K562 (cell line): ENCODE measurements around the gene TPRG1L. TPM values are rescaled to one million over a fixed set of nuclear protein-coding genes. Genes with fewer than 3 reads are reported as not detected.

Experiments used
- ATAC-seq: fragments of 200-7000 bp; cut with Tn5 transposase; 3 replicates; pipeline ENCODE4 v1.9.1; 2020; ENCODE audit warnings: moderate library complexity
- BruUV-seq: library from RNA; stranded (reverse); fragments of 400-500 nt; replicated peaks from 2 replicates; lab custom pipeline; 2021; lab: Mats Ljungman, UMichigan
- CTCF ChIA-PET: fragments of 300-600 bp; formaldehyde crosslinking; extraction: SDS; loops from one replicate; lab custom pipeline; 2021; ENCODE audit warnings: low intra/inter-chr PET ratio; lab: Yijun Ruan, JAX
- POLR2A ChIA-PET: fragments of 300-600, 350-650 bp; sonication (Branson Sonifier 250); formaldehyde crosslinking; extraction: SDS; loops from one replicate; lab custom pipeline; 2021; ENCODE audit warnings: antibody characterized with exemption, inconsistent platforms; lab: Yijun Ruan, JAX
- DNase-seq, 4 experiments: peaks; one replicate each; pipeline versions ENCODE4 v3.0.0 to v3.0.0-alpha.2; 2011 to 2018; ENCODE audit warnings: low spot score in 3 of 4, mixed read lengths in 3 of 4; ENCODE audit errors: extremely low read depth in 1 of 4
- FAIRE-seq: peaks from 2 replicates; lab custom pipeline; 2011; peaks lifted over from hg19 to GRCh38; lab: Jason Lieb, UNC
- H2AFZ ChIP-seq: 2 replicates; pipeline ENCODE4 v1.6.0; 2011; ENCODE audit warnings: low read depth, low read length, control low read depth, inconsistent platforms
- H3K27ac ChIP-seq: fragments of 200-600 bp; 3 replicates; pipeline ENCODE4 v1.8.0; 2011; ENCODE audit warnings: low read depth, mild to moderate bottlenecking, control low read depth, inconsistent platforms, low read length, moderate library complexity, mixed read lengths; ENCODE audit errors: extremely low read depth
- H3K27me3 ChIP-seq, 2 experiments: fragments of 300-600 bp in 1 of 2; 2 replicates in 1 of 2; 3 replicates in 1 of 2; pipeline versions ENCODE4 v1.6.0 to v1.8.0; 2011; ENCODE audit warnings: inconsistent platforms in 2 of 2, low read length in 2 of 2, mild to moderate bottlenecking in 1 of 2, mixed read lengths in 1 of 2, moderate library complexity in 1 of 2; ENCODE audit not compliant: control insufficient read depth in 2 of 2, insufficient read depth in 2 of 2
- H3K36me3 ChIP-seq: fragments of 300-600 bp; 3 replicates; pipeline ENCODE4 v1.8.0; 2011; ENCODE audit warnings: mild to moderate bottlenecking, low read length, inconsistent platforms; ENCODE audit not compliant: control insufficient read depth, insufficient read depth
- H3K4me1 ChIP-seq, 2 experiments: fragments of 200-600 bp in 1 of 2; replicated peaks in 1 of 2; 2 replicates in 1 of 2; 3 replicates in 1 of 2; pipeline versions ENCODE4 v1.5.1 to v1.8.0; 2011; ENCODE audit warnings: inconsistent platforms in 2 of 2, low read length in 2 of 2, mild to moderate bottlenecking in 1 of 2, mixed read lengths in 1 of 2, moderate library complexity in 1 of 2; ENCODE audit not compliant: control insufficient read depth in 2 of 2, insufficient read depth in 2 of 2
- H3K4me2 ChIP-seq: 2 replicates; pipeline ENCODE4 v1.6.1; 2011; ENCODE audit warnings: low read length, control low read depth, inconsistent platforms, mixed read lengths; ENCODE audit not compliant: insufficient read depth
- H3K4me3 ChIP-seq: fragments of 200-600 bp; sonication (generic), shearing (Covaris generic); 2 replicates; pipeline ENCODE4 v1.5.1; 2016; ENCODE audit warnings: control low read depth, inconsistent platforms
- H3K79me2 ChIP-seq: fragments of 200-600 bp; 3 replicates; pipeline ENCODE4 v1.8.0; 2011; ENCODE audit warnings: low read length, inconsistent platforms; ENCODE audit not compliant: control insufficient read depth, insufficient read depth
- H3K9ac ChIP-seq, 2 experiments: 2 replicates each; pipeline versions ENCODE4 v1.6.0 to v1.6.1; 2011; ENCODE audit warnings: low read depth in 2 of 2, low read length in 2 of 2, control low read depth in 1 of 2, inconsistent platforms in 1 of 2, mild to moderate bottlenecking in 1 of 2, mixed read lengths in 1 of 2; ENCODE audit not compliant: insufficient read depth in 1 of 2
- H3K9me1 ChIP-seq: one replicate; pipeline ENCODE4 v1.6.0; 2011; ENCODE audit warnings: inconsistent platforms, mild to moderate bottlenecking, low read length, moderate library complexity; ENCODE audit not compliant: control insufficient read depth, insufficient read depth
- H3K9me3 ChIP-seq: replicated peaks from 2 replicates; pipeline ENCODE4 v1.5.1; 2011; ENCODE audit warnings: low read depth, low read length, inconsistent platforms; ENCODE audit not compliant: control insufficient read depth, insufficient read depth
- H4K20me1 ChIP-seq: replicated peaks from 2 replicates; pipeline ENCODE4 v1.6.1; 2011; ENCODE audit warnings: low read length, inconsistent platforms, mixed read lengths; ENCODE audit not compliant: control insufficient read depth, insufficient read depth
- CTCF ChIP-seq, 3 experiments: IDR thresholded peaks in 2 of 3; conservative IDR thresholded peaks in 1 of 3; 2 replicates each; pipeline ENCODE4 v1.5.1; 2011 to 2012; ENCODE audit warnings: low read length in 3 of 3, mild to moderate bottlenecking in 3 of 3, control low read depth in 2 of 3, improper control_type of control experiment in 1 of 3, inconsistent platforms in 1 of 3, low read depth in 1 of 3, mixed read lengths in 1 of 3, moderate library complexity in 1 of 3; ENCODE audit not compliant: insufficient read depth in 2 of 3
- FOS ChIP-seq: IDR thresholded peaks from 3 replicates; pipeline ENCODE4 v1.6.1; 2011; ENCODE audit not compliant: insufficient read length; ENCODE audit errors: extremely low read depth
- IRF9 ChIP-seq: fragments of 450-650 bp; IDR thresholded peaks from 2 replicates; pipeline ENCODE4 v1.6.1; 2016; ENCODE audit warnings: missing biosample characterization, missing genetic modification characterization
- SIX5 ChIP-seq, 2 experiments: IDR thresholded peaks; 2 replicates each; pipeline ENCODE4 v1.6.1; 2011; ENCODE audit warnings: low read length in 2 of 2, borderline replicate concordance in 1 of 2, low read depth in 1 of 2, mild to moderate bottlenecking in 1 of 2, moderate library complexity in 1 of 2; ENCODE audit not compliant: insufficient read depth in 1 of 2
- SMARCA4 ChIP-seq: fragments of 450-650 bp; IDR thresholded peaks from 2 replicates; pipeline ENCODE4 v1.6.1; 2016
- U2AF2 ChIP-seq: fragments of 200-400 bp; formaldehyde crosslinking; optimal IDR thresholded peaks from 2 replicates; pipeline ENCODE3; 2017; ENCODE audit warnings: low read depth, mild to moderate bottlenecking, low read length
- ZNF561 ChIP-seq: fragments of 450-650 bp; formaldehyde crosslinking; conservative IDR thresholded peaks from 2 replicates; pipeline ENCODE4 v1.4.0; 2020; ENCODE audit warnings: mild to moderate bottlenecking, moderate library complexity
- WGBS: fragments of 100-300 bp; shearing (Covaris generic); methylation state at CpG from one replicate; pipeline ENCODE4 v1.1.6; 2016; ENCODE audit warnings: low coverage, mixed read lengths; ENCODE audit not compliant: insufficient coverage; ENCODE audit errors: missing lambda C conversion rate; 5-methylcytosine and 5-hydroxymethylcytosine counted together
- in situ Hi-C: fragments of 300-500 bp; cut with MboI; formaldehyde crosslinking; loops from 4 replicates; pipeline ENCODE4 v1.15.0; 2018; ENCODE audit warnings: inconsistent platforms, mixed read lengths
- intact Hi-C: fragments of 100-400 bp; cut with micrococcal nuclease; formaldehyde crosslinking; loops from 2 replicates; pipeline ENCODE4 v1.14.2; 2022
- polyA plus RNA-seq, 8 experiments: library from polyadenylated mRNA; depleted of rRNA in 4 of 8; stranded (reverse) in 5 of 8; unstranded in 3 of 8; fragments of >200 nt; fragmentation: Nextera tagmentation in 2 of 8; fragmentation: Illumina TruSeq in 1 of 8; extraction: Ambion mirVana in 2 of 8; extraction: Trizol in 1 of 8; gene quantifications; 2 replicates each; pipeline versions ENCODE4 v1.2.1 to v1.2.3, GENCODE V29; 2011 to 2014; ENCODE audit warnings: inconsistent platforms in 1 of 8, missing spikeins in 1 of 8
- total RNA-seq, 7 experiments: library from RNA; depleted of rRNA in 6 of 7; stranded (reverse); fragments of >200 nt in 6 of 7; fragmentation: Illumina TruSeq in 2 of 7; extraction: Trizol in 2 of 7; gene quantifications; 2 replicates each; pipeline versions ENCODE4 v1.2.1 to v1.2.3, GENCODE V29; 2011 to 2021; ENCODE audit warnings: low replicate concordance in 1 of 7
- TF ChIP-seq, protein P1 (sequence below): IDR thresholded peaks from 2 replicates; pipeline ENCODE4 v1.6.1; 2011; ENCODE audit not compliant: insufficient read length; ENCODE audit errors: extremely low read depth
- TF ChIP-seq, protein P2 (sequence below), 2 experiments: fragments of 450-650 bp; formaldehyde crosslinking in 1 of 2; IDR thresholded peaks; 2 replicates each; pipeline versions ENCODE4 v1.4.0 to v1.6.1; 2014 to 2020; ENCODE audit warnings: mild to moderate bottlenecking in 2 of 2, borderline replicate concordance in 1 of 2, low read depth in 1 of 2

Gene TPRG1L
- total and polyA plus RNA-seq, 9 of the 15 experiments (the other 6 are each of a cell fraction or from before 2014, with no cell fraction given) = 1.6 to 11.0 (median 6.2) TPM

- Histone ChIP-seq H3K9me3 (no peaks in the 10 kb centered on the region), H3K4me3 (no peak overlapping the region), H2AFZ (no peak overlapping the region), H3K4me2 (no peak overlapping the region), H3K9me1 (peaks cover 4% of the 10 kb centered on the region), H3K27ac (no peak overlapping the region), H3K79me2 (no peaks in the 10 kb centered on the region), H4K20me1 (peaks cover 51% of the 10 kb centered on the region), H3K4me1 (peaks cover 3 to 50% of the 10 kb centered on the region in 2 experiments; a peak in 3 of 5 replicates), H3K9ac (no peak overlapping the region), H3K36me3 (no peaks in the 10 kb centered on the region), H3K27me3 (peaks cover 45 to 66% of the 10 kb centered on the region in 2 experiments; a peak in 4 of 5 replicates)
- BruUV-seq = no TSS peak
- intact Hi-C loops (no loop called here), in situ Hi-C loops (no loop called here)
- WGBS = 15% methylated on average over 13 of the region's 14 CpGs
- no peak for FAIRE-seq
- CTCF ChIA-PET = no interaction called here
- POLR2A ChIA-PET = interaction anchor here (0.5 to 2.4 kb wide), 5 partner anchors 8 to 1823 kb away, joined by 3 to 7 read pairs (median 4); no protein-coding TSS in a partner anchor
- ATAC-seq = no peak
- DNase-seq = no peak
- no peak for TF ChIP-seq U2AF2
- TF ChIP-seq SIX5 (IDR thresholded peaks at IDR 0.05; ENCODE audit: borderline replicate concordance in 1 of 2, insufficient read depth in 1 of 2, low read depth in 1 of 2, low read length in 2 of 2) = no peak
- no peak for TF ChIP-seq CTCF (IDR thresholded peaks at IDR 0.05 in 2 of 3, conservative IDR thresholded peaks at IDR 0.05 in 1 of 3; ENCODE audit: insufficient read depth in 2 of 3, low read depth in 1 of 3, low read length in 3 of 3)
- TF ChIP-seq, protein P1, sequence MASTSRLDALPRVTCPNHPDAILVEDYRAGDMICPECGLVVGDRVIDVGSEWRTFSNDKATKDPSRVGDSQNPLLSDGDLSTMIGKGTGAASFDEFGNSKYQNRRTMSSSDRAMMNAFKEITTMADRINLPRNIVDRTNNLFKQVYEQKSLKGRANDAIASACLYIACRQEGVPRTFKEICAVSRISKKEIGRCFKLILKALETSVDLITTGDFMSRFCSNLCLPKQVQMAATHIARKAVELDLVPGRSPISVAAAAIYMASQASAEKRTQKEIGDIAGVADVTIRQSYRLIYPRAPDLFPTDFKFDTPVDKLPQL = no peak
- TF ChIP-seq SMARCA4 = no peak
- TF ChIP-seq, protein P2, sequence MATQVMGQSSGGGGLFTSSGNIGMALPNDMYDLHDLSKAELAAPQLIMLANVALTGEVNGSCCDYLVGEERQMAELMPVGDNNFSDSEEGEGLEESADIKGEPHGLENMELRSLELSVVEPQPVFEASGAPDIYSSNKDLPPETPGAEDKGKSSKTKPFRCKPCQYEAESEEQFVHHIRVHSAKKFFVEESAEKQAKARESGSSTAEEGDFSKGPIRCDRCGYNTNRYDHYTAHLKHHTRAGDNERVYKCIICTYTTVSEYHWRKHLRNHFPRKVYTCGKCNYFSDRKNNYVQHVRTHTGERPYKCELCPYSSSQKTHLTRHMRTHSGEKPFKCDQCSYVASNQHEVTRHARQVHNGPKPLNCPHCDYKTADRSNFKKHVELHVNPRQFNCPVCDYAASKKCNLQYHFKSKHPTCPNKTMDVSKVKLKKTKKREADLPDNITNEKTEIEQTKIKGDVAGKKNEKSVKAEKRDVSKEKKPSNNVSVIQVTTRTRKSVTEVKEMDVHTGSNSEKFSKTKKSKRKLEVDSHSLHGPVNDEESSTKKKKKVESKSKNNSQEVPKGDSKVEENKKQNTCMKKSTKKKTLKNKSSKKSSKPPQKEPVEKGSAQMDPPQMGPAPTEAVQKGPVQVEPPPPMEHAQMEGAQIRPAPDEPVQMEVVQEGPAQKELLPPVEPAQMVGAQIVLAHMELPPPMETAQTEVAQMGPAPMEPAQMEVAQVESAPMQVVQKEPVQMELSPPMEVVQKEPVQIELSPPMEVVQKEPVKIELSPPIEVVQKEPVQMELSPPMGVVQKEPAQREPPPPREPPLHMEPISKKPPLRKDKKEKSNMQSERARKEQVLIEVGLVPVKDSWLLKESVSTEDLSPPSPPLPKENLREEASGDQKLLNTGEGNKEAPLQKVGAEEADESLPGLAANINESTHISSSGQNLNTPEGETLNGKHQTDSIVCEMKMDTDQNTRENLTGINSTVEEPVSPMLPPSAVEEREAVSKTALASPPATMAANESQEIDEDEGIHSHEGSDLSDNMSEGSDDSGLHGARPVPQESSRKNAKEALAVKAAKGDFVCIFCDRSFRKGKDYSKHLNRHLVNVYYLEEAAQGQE (IDR thresholded peaks at IDR 0.05; ENCODE audit: borderline replicate concordance) = no peak
- TF ChIP-seq, protein P2 (CRISPR knock-in tag; IDR thresholded peaks at IDR 0.05; ENCODE audit: low read depth) = no peak
- no peak for TF ChIP-seq FOS
- no peak for TF ChIP-seq IRF9 (tag)
- no peak for TF ChIP-seq ZNF561 (CRISPR knock-in tag)
Measured at GRCh38 chr1:3669421-3669821, 44.6 kb downstream of the TPRG1L start.
